ENCODE results near the gene MKKS.

Gene MKKS

DNA sequence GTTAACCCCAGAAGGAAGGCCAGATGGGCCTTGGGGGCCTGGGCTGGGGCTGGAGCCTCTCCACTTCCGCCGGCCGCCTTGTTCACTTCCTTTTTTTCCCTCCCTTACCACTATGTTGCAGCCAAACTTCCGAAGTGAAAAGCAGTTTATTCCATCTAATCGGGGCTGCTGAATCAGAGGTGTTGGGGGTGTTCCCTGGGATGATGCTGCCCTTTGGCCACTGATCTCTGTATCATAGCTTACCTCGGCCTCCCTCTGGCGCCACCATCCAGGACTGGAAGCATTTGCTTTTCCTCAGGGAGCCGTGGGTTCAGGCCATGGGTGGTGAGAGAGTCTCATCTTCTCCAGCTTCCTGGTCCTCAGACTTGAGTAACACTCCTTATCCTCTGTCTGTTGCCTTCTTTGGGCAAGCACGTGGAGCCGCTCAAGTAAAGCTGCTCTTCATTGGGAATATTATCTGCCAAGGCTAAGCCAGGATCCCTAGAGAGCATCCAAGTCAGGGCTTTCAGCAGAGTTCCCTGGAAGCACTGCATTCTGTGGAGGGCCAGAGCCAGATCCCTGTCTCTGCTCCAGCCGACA is 40.7 kb upstream of the MKKS start:
- no peak for DNase-seq (ENCODE audit: low read depth)
- TF ChIP-seq, protein P1, sequence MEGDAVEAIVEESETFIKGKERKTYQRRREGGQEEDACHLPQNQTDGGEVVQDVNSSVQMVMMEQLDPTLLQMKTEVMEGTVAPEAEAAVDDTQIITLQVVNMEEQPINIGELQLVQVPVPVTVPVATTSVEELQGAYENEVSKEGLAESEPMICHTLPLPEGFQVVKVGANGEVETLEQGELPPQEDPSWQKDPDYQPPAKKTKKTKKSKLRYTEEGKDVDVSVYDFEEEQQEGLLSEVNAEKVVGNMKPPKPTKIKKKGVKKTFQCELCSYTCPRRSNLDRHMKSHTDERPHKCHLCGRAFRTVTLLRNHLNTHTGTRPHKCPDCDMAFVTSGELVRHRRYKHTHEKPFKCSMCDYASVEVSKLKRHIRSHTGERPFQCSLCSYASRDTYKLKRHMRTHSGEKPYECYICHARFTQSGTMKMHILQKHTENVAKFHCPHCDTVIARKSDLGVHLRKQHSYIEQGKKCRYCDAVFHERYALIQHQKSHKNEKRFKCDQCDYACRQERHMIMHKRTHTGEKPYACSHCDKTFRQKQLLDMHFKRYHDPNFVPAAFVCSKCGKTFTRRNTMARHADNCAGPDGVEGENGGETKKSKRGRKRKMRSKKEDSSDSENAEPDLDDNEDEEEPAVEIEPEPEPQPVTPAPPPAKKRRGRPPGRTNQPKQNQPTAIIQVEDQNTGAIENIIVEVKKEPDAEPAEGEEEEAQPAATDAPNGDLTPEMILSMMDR (IDR thresholded peaks at IDR 0.05; ENCODE audit: insufficient read depth, low read depth, low read length, missing control alignments), result no peak
- no peak overlapping the region for H3K4me3 ChIP-seq (ENCODE audit: low read length)

DNA sequence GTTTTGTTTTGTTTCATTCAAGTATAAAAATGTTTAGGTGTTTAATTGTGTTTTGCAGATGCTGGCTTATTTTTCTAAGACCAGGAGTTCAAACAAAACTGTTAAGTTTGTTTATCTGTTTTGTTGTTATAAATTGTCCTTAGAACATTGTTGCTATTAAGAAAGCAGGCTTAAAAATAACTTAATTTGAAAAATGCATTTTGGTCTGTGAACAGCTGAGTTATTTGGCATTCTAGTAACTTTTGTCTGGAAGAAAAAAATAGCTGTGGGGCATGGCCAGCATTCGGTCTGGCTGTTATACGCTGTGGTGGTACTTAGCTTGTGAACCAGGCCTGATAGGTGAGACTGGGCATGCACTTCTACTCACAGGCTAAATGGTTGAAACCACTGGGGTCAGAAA is 38.8 kb upstream of the MKKS start:
- H3K4me3 ChIP-seq (ENCODE audit: low read length), result no peak overlapping the region
- TF ChIP-seq, protein P1 (IDR thresholded peaks at IDR 0.05; ENCODE audit: insufficient read depth, low read depth, low read length, missing control alignments), result no peak
- DNase-seq (ENCODE audit: low read depth), result no peak

DNA sequence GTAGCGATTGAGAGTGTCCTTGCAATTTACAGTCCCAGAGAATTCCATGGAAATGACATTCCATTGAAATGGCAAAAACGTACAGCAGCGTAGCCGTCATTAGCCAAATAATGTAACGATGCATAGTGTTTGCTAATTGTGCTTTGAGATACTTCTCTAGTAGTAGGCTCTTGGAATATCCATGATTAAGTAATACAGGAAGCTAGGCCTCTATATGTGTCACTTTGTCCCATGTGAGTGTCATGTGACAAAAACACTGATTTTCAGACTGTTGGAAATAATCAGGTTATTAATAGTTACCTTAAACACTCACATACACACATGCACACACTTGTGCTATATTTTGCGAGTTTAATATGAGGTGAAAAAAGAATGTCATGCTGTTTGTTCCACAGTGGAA is 36.3 kb upstream of the MKKS start:
- TF ChIP-seq, protein P1 (IDR thresholded peaks at IDR 0.05; ENCODE audit: insufficient read depth, low read depth, low read length, missing control alignments), result no peak
- DNase-seq (ENCODE audit: low read depth), result no peak
- H3K4me3 ChIP-seq (ENCODE audit: low read length), result no peak overlapping the region

DNA sequence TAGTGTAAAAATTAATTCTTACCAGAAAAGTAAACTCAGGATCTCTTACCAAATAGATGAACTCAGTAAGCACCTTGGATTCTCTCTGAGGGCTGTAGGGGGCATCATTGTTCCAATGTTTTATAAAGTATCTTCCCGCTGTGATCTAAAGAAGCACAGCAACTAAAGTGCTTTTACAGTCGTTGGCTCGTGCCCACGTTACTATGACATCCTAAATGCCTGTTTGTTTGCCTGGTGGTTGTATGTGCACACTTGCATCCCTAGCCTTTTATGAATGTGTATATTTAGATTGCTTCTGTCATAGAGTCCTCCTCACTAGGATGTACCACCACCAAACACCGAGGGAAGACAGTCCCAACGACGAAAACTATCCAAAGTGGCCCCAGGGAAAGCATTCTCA is 35.6 kb upstream of the MKKS start:
- TF ChIP-seq, protein P1 (IDR thresholded peaks at IDR 0.05; ENCODE audit: insufficient read depth, low read depth, low read length, missing control alignments), result peak; percentile 67
- no peak overlapping the region for H3K4me3 ChIP-seq (ENCODE audit: low read length)
- DNase-seq (ENCODE audit: low read depth), result peak; percentile 82

DNA sequence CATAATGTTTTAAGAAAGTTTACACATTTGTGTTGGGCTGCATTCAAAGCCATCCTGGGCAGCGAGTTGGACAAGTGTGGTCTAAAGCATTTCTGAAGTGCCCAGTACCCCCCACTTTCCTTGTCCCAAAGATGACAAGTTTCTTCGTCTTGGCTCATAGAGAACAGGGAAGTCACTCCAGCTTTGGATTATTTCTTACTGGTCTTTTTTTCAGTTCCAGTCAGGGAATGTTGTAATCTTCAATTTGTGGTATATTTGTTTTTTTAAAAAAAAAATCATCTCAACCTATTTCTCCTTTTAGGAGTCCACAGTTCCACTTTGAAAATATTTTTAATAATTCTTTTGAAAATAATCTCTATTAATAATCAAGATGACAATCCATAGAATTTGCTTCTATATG is 35.0 kb upstream of the MKKS start:
- TF ChIP-seq, protein P1 (IDR thresholded peaks at IDR 0.05; ENCODE audit: insufficient read depth, low read depth, low read length, missing control alignments), result no peak
- no peak for DNase-seq (ENCODE audit: low read depth)
- no peak overlapping the region for H3K4me3 ChIP-seq (ENCODE audit: low read length)

DNA sequence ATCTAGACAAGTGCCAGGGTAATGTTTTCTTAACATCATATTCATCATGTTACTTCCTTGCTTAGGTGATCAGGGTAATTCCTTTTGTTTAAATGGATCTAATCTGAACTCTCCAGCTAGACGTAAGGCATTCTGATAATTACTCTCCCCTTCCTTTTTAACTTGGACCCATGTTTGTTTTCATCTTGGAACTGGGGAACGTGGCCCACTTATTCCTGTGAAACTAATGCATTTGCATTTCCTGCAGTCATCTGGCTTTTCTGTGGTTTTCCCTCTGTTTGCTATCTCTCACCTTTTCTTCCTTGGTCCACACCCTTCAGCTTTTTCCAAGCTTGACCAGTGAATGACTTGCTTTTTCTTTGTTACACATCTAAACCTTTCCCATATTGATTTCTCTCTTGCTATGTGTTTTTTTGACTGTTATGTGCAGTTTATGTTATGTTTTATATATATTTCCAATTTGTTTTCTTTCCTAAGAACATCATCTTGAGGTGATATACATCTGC is 34.4 kb upstream of the MKKS start:
- no peak for DNase-seq (ENCODE audit: low read depth)
- TF ChIP-seq, protein P1 (IDR thresholded peaks at IDR 0.05; ENCODE audit: insufficient read depth, low read depth, low read length, missing control alignments), result no peak
- H3K4me3 ChIP-seq (ENCODE audit: low read length), result no peak overlapping the region

DNA sequence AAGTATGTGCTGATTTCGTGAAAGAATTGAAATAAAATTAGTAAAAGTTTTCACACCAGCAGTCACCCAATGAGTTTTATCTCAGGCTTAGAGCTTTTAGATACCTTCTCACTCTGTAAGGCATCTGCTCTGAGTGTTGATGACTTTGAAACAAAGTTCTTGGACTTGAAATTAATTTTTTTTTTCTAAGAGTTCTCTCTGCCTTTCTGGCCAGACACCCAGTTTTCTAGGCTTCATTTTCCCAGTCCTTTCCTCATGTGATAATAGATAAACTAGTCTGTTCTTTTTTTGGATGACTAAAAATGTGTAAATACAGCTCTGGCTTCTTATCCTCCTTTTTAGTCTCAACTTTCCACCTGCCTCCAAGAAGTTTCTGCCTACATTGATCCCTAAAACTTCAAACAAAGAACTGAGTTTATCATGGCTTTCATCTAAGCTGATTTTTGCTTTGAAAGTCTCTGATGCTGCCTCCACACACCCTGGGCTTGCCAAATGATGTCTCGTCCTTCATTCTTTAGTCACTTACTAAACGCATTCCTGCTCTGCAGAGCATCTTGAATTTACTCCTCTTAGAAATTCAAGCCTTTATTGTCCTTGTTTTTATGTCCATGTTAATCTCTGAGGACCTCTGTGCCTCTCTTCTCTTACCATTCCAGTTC is 33.8 kb upstream of the MKKS start:
- H3K4me3 ChIP-seq (ENCODE audit: low read length), result no peak overlapping the region
- TF ChIP-seq, protein P1 (IDR thresholded peaks at IDR 0.05; ENCODE audit: insufficient read depth, low read depth, low read length, missing control alignments), result no peak
- no peak for DNase-seq (ENCODE audit: low read depth)
